Femur (tissue), 1 donor: ENCODE measurements around the gene C11orf86.
"Not testable (repeated sequence)": the region's sequence is repeated elsewhere in the genome, so short reads cannot be mapped to it uniquely, and the experiment has no call there.

Experiments used
- DNase-seq: peaks from one replicate; pipeline ENCODE4 v3.0.0-alpha.2; 2017

C11orf86 gene

DNA sequence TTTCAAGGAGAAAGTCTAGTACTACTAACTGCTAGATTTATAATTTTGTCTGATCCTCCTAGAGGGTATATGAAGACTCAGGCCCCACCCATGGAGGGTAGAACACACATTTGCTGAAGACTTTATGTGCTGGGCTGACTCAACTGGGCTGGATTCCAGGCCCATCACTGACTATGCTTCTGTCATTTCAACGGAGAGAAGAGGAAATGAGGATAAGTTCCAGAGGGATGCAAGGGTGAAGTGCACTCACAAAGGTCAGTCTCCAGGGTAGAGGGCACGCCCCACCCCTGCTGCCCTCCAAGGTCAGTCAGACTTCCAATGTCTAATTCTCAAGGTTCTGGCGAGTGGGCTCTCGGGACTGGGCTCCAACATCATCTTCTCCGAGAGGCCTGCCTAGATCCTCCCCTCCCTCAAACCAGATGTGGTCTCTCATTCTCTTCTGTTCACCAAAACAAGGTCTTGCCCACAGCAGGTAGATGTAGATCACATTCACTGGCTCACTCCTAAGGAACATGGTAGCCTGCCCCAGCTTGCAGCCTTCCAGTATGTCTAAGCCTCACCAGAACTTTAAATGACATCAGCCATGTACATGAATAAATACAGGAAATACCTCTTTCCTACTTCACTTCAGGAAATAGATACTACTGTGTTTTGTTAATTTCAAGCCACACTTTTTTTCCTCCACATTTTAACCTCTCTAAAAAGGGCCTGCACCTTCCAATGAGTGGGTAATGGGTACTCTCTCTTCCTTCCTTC, 7.3 kb upstream of the C11orf86 start:
- DNase-seq, result no peak

DNA sequence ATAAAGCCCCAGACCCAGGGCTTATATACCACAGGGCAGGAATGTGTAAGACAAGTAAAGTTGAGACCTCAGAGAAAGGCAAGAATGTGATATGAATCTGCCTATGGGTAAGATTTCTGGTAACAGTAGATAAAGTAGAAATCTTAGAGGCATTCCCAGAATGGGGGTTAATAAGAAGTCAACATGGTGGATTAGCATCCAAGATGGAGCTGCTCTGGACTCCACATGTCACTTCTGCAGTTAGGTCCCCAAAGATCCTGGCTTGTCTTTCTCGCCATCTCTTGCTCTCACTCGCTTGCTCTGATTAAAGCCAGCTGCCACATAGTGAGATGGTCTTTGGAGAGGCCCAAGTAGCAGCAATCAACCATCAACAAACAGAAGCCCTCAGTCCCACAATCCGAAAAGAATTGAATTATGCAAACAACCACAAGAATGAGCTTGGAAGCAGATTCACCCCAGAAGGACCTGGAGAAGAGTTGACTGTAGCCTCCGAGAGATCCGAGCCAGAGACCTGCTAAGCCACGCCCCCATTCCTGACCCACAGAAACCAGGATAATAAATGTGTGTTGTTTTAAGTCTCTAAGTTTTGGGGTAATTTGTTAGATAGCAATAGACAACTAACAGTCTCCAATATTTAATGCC, 5.4 kb upstream of the C11orf86 start:
- DNase-seq, result no peak

DNA sequence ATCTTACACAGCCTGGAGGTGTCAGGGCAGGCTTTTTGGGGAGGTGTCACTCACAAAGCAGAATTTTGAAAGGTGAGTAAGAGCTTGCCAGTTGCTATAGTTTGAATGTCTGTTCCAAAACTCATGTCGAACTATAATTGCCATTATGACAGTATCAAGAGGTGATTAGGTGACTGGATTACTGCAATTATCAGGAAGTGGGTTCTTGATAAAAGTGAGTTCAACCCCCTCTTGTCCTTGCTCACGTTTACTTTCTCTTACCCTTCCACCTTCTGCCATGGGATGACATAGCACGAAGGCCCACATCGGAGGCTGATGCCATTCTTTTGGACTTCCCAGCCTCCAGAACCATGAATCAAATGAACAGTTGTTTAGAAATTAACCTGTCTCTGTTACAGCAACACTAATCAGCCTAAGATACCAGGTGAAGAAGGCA, 4.7 kb upstream of the C11orf86 start:
- no peak for DNase-seq

DNA sequence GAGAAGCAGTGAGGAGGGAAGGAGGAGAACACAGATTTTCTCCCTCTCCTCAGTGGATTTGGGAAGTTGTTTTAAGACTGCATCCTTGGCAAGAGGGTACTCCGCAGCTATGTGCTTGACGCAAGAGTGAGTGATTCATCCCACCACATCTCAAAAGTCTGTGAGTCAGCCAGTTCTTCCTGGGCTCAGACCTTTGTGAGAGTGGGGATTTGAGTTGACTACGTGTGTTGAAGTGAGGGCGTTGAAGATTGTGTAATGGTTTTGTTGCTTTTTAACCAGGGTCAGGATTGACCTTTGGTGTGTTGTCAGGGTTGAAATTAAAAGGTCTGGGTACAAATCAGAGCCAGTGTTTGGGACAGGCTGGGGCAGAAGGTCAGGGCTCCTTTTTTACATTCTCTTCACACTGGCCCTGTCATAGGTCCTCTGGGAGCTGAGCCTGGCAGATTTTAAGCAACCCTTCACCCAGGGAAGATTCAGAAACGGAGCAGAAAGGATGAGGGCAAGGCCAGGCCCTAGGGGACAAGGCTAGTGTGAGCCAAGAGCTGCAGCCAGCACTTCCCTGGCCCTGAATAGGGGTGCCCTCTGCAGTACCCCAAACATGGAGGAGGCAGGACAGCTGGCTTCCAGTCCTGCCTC, 4.2 kb upstream of the C11orf86 start:
- DNase-seq, result no peak

DNA sequence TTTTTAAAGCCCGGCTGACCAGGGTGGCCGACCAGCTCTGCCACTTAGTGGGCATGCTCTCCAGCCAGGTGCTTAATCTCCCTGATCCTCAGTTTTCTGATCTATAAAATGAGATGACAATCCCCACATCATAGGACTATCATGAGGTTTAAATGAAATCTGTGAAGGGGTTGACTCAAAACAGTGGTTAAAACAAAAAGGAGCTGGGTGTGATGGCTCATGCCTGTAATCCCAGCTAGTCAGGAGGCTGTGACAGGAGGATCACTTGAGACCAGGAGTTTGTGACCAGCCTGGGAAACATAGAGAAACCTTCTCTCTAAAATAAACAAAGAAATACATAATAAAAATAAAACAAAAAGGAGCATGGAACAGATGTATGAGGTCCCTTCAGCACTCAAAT, 3.6 kb upstream of the C11orf86 start:
- DNase-seq, result no peak

DNA sequence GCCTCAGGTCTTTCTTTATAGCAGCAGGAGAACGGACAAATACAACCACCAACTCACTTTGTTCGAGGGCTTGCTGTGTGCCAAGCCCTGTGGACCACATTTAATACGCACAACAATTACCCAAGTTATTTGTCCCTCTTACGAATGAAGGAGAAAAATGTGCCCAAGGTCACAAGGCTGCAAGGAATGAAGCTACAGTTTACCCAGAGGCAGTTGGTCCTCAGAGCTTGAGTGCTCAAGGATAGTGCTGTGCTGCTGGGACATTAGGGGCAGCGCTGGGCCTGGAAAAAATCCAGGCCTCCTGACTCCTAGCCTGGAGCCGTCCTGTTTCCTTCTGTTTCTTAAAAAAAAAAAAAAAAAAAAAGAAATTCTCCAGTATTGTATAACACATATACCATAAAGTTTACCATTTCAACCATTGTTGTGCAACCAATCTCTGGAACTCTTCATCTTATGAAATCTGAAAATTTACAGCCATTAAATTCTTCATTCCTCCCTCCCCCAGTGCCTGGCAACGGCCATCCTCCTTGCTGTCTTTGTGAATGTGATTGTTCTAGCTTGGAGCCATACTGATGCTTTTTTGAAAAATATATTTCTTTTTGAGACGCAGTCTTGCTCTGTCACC, 1.0 kb upstream of the C11orf86 start:
- no peak for DNase-seq

DNA sequence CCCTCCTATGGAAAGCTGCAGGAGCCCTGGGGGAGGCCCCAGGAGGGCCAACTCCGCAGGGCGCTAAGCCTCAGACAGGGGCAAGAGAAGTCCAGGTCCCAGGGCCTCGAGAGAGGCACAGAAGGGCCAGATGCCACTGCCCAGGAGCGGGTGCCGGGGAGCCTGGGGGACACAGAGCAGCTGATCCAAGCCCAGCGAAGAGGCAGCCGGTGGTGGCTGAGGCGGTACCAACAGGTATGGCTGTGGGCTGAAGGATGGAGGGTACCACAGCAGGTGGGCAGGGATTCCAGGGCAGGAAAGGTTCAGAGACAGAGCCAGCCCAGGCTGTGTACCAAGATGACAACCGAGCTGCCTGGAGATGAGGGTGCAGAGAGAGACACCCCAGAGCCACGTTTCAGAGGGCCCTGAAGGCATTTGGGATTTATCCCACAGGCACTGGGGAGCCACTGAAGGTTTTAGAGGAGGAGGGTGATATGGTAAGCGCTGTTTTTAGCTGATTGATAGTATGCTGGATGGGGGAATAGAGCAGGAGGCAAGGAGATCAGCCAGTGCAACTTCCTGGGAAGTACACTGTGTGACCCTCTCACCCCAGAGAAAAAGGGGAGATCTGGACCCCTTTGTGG, 412 bp downstream of the C11orf86 start:
- DNase-seq, result no peak

DNA sequence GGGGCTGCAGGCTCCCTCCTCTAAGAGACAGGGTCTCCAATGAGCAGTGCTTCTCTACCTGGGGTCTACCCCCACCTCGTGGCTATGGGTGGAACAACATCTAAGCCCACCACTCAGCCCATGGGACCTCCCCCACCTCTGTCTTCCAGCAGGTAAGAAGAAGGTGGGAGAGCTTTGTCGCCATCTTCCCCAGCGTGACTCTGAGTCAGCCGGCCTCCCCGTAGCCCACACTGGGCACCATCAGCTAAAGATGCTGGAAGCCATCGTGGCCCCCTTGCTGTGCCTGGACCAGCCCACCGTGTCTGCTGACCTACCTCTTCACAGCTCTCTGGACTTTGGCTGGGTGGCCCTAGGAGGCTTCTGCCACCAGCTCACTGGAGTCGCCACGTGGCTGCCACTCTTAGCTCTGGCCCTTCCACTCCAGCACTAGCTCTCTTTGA, 944 bp downstream of the C11orf86 start:
- DNase-seq, result no peak

DNA sequence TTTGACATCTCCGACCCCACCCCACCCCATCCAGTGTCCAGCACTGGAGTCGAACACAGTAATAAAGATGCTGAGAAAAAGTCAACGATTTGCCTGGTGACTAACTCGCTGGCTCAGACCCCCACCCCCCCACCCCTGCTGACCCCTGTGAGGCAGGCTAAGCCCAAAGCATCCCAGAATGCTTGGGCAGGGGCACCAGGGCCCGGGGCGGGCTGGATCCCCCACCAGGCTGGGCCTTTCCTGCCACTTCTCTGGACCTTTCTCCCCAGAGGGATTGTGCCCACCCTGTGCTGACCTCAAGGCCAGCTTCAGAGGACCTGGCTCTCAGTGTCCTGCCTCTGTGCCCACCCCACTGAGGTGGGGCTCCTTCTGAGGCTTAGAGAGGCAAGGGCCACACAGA, 1.8 kb downstream of the C11orf86 start:
- no peak for DNase-seq

DNA sequence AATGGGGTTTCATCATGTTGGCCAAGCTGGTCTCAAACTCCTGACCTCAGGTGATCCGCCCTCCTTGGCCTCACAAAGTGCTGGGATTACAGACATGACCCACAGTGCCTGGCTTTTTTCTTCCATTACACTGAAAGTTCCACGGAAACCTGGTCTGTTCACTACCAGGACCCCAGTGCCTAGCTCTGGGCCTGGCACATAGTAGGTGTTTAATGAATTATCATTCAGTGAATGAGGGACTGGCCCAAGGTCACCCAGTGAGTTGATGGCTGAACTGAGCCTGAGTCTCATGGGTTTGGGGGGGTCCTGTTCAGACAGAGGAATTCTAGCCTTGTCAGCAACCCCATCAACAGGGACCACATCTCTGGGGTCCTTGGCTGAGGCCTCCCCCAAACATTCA, 3.1 kb downstream of the C11orf86 start:
- no peak for DNase-seq

DNA sequence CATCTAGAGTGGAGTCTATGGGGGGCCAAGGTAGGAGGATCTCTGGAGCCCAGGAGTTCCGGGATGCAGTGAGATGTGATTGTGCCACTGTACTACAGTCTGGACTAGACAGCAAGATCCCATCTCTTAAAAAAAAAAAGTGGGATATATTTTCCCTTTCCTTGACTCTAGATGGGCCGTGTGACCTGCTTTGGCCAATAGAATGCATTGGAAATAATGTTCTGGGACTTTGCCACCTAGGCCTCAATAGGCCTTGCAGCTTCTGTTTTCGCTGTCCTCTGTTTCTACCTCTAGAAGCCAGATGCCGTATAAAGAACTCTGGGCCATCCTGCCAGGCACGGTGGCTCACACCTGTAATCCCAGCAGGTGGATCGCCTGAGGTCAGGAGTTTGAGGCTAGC, 3.6 kb downstream of the C11orf86 start:
- DNase-seq, result no peak

DNA sequence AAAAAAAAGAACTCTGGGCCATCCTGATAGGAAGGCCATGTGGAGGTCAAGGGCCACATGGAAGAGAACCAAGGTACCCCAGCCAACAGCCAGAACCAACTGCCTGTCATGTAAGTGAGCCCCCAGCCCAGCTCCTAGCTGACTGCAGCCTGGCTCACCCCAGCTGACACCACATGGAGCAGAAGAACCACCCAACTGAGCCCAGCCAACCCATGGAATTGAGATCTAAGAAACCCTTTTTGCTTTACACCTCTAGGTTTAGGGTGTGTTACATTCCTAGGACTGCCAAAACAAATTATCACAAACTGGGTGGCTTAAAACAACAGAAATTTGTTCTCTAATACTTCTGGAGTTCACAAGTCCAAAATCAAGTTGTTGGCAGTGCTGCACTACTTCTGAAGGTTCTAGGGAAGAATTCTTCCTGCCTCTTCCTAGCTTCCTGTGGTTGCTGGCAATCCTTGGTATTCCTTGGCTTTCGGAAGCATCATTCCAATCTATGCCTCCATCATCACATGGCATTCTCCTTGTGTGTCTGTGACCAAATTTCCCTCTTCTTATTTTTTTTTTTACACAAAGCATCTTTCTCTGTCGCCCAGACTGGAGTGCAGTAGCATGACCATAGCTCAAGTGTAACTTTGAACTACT, 4.4 kb downstream of the C11orf86 start:
- no peak for DNase-seq

DNA sequence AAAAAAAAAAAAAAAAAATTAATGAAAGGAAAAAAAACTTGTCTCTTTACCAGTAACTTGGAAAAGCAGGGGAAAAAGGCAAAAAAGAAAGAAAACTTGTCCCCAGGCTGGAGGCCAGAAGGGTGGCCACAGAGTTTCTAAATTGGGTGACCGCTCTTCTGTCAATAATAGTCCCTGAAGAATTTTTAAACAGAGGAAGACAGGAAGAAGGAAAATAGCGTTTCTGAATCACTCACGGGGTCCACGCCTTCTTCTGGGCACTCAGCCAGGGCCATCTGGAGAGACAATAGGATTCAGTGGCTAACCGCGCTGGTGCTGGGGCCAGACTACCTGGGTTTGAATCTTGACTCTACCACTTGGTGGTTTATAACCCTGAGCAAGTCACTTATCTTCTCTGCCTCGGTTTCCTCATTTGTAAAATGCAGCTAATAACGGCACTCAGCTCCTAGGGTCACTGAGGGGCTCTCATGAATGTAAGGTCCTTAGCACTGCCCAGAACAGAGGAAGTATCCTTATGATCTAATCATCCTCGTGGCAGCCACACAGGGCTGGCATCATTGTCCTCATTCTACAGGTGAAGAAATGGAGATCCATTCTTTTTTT, 7.0 kb downstream of the C11orf86 start:
- peak; percentile 89 for DNase-seq

DNA sequence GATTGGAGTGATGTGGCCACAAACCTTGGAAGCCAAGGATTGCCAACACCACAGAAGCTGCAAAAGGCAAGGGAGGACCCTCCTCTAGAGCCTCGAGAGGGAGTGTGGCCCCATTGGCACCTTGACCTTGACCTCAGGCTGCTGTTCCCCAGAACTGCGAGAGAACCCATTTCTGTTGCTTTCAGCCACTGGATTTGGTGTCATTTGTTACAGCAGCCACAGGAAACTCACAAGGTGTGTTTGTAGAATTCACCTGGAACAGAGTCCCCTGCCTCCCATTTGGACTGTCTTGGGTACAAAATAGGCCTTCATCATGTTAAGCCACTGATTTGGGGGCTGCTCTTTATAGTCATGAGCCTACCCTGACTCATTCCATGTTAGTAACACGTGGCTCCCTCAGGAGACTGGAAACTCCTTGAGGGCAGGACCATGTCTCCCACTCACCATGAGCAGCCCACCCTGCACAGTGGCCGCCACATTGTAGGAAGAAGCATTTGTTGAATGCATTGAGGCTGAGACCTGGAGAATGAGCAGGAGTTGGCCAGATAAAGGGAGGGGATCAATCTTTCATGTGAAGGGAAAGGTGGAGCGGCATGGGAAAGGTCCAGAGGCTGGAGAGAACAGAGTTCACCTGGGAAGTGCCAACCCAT, 8.3 kb downstream of the C11orf86 start:
- DNase-seq, result no peak

DNA sequence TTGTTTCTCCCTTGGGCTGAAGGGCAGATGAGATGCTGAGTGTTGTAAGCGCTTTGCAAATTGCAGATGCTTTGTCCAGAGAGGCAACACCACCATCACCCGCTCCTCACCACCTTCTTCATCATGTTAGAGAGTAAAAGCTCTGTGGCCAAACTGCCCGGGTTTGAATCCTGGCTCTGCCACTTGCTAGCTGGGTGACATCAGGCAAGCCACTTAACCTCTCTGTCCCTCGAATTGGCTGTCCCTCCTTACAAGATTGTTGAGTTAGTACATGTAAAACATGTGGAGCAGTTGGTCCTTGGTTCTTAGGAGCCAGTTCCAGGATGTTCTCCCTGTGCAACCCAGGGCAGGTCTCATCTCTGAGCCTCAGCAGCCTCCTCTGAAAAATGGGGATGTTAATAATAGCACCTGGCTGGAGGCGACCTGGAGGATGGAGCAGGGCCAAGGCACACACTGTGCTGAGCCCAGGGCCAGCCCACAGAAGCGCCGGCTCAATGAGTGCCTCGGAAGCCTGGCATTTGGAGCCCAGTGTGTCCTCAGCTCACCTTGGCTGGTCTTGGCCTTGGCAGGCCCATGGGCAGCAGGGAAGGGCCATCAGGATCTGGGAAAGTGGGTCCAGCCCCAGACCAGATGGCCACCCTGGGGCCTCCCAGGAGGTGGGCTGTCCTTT, 10.5 kb downstream of the C11orf86 start:
- no peak for DNase-seq

DNA sequence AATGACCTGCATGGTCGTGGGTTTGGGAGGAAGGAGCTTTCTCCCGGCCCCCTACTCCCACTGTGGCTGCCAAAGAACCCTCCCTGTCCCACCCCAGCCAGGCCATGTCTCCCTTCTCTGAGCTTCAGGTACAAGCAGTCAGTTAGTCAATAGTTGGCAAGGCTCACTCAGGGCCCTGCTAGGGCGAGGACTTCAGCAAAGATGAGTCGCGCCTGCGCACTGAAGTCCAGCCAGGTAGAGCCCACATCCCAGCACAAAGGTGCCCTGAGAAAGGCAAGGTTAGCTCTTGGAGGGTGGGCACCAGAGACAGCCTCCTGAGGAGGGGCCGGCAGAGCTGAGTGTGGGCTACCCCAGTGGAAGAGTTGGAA, 11.1 kb downstream of the C11orf86 start:
- no peak for DNase-seq

DNA sequence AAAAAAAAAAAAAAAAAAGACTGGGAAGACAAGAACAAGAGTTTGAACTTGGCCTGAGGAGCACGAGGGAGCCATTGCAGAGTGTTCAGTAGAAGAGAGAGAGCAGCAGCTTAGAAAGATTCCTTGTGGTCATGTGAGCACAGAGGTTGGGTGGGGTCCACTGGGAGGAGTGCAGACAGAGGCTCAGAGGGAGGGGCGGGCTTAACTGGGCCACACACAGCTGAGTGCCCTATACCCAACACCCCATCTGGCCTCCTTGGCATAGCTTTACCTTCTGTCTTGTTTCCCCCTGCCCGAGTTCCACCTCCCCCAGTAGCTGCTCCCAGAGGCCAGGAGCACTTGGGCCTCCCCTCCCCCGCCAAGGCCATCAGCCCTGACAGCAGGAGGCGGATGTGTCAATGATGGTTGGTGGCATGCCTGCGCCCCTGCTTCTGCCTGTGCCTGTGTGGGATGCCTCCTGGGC, 12.1 kb downstream of the C11orf86 start:
- no peak for DNase-seq

DNA sequence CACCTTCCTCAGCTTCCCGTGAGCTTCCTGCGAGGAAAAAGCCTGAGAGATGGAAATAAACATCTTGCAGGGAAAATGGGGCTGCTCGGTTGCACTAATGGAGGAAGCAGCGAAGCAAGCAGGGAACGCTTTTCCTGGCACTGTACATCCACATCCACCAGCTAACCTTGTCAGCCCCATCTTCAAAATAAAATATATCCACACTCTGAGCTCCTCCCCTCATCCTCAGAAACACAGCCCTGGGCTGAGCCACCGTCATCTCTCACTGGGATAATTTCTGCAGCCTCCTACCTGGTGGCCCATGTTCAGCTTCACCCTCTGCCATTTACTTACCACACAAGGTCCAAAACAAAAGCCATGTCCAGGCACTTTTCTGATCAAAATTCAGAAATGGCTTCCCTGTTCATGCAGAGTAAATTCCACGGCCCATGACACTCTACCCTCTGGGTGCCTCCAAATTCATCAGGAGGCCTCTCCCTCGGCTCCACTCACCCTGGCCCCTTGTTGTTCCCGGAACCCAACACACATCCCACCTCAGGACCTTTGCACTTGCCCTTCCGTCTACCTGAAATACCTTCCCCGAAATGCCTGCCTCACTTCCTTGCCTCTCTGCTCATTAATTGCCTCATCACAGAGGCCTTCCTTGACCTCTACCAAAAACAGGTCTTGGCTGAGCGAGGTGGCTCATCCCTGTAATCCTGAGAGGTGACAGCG, 13.0 kb downstream of the C11orf86 start:
- DNase-seq, result no peak

DNA sequence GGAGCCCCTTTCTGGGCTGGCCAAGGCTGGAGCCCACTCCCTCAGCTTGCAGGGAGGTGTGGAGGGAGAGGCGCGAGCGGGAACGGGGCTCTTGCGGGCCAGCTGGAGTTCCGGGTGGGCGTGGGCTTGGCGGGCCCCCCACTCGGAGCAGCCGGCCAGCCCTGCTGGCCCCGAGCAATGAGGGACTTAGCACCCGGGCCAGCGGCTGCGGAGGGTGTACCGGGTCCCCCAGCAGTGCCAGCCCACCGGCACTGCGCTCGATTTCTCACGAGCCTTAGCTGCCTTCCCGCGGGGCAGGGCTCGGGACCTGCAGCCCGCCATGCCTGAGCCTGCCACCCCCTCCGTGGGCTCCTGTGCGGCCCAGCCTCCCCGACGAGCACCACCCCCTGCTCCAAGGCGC, 13.6 kb downstream of the C11orf86 start:
- not testable (repeated sequence) for DNase-seq

DNA sequence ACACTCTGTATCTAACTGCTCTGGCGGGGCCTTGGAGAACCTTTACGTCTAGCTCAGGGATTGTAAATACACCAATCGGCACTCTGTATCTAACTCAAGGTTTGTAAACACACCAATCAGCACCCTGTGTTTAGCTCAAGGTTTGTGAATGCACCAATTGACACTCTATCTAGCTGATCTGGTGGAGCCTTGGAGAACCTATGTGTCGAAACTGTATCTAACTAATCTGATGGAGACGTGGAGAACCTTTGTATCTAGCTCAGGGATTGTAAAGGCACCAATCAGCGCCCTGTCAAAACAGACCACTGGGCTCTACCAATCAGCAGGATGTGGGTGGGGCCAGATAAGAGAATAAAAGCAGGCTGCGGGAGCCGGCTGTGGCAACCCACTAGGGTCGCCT, 14.3 kb downstream of the C11orf86 start:
- not testable (repeated sequence) for DNase-seq
